Smooth muscle cell (in vitro differentiated cells): ENCODE data around the gene OR2AT4. TPM values are rescaled to one million over a fixed set of nuclear protein-coding genes. Genes with fewer than 3 reads are reported as not detected.

ENCODE experiments used
- DNase-seq: peaks from one replicate; lab custom pipeline; 2025; ENCODE audit not compliant: unreplicated experiment; lab: John Stamatoyannopoulos, UW
- H2AFZ ChIP-seq: fragments of 200-600 bp; sonication (generic); 2 replicates; pipeline ENCODE4 v1.6.0; 2016; ENCODE audit warnings: antibody characterized with exemption, low read depth, mild to moderate bottlenecking
- H3F3A ChIP-seq: fragments of 200-600 bp; sonication (generic); 2 replicates; pipeline ENCODE4 v1.6.0; 2017; ENCODE audit warnings: antibody characterized with exemption, low read depth
- H3K27ac ChIP-seq: fragments of 200-600 bp; sonication (generic); 2 replicates; pipeline ENCODE4 v1.5.1; 2016; ENCODE audit warnings: low read depth, mild to moderate bottlenecking
- H3K27me3 ChIP-seq: fragments of 200-600 bp; sonication (generic); 2 replicates; pipeline ENCODE4 v1.6.1; 2016; ENCODE audit warnings: low read depth, mild to moderate bottlenecking
- H3K36me3 ChIP-seq: fragments of 200-600 bp; sonication (generic); 2 replicates; pipeline ENCODE4 v1.5.1; 2016; ENCODE audit warnings: low read depth
- H3K4me1 ChIP-seq: fragments of 200-600 bp; sonication (generic); 2 replicates; pipeline ENCODE4 v1.5.1; 2016; ENCODE audit warnings: low read depth
- H3K4me2 ChIP-seq: fragments of 200-600 bp; sonication (generic); 2 replicates; pipeline ENCODE4 v1.6.0; 2016; ENCODE audit warnings: mild to moderate bottlenecking
- H3K4me3 ChIP-seq: fragments of 200-600 bp; sonication (generic); 2 replicates; pipeline ENCODE4 v1.5.1; 2016; ENCODE audit warnings: mild to moderate bottlenecking
- H3K79me2 ChIP-seq: fragments of 200-600 bp; sonication (generic); 2 replicates; pipeline ENCODE4 v1.6.0; 2016; ENCODE audit warnings: low read depth, mild to moderate bottlenecking
- H3K9ac ChIP-seq: fragments of 200-600 bp; sonication (generic); 2 replicates; pipeline ENCODE4 v1.6.0; 2016; ENCODE audit warnings: low read depth
- H3K9me3 ChIP-seq: fragments of 200-600 bp; sonication (generic); replicated peaks from 2 replicates; pipeline ENCODE4 v1.5.1; 2016; ENCODE audit warnings: low read depth
- H4K20me1 ChIP-seq: fragments of 200-600 bp; sonication (generic); 2 replicates; pipeline ENCODE4 v1.6.0; 2016; ENCODE audit warnings: low read depth
- WGBS: methylation state at CpG from one replicate; pipeline ENCODE4 v1.1.7; 2016; ENCODE audit warnings: low lambda C conversion rate; 5-methylcytosine and 5-hydroxymethylcytosine counted together
- polyA plus RNA-seq: library from polyadenylated mRNA; unstranded; fragments of >200 nt; fragmentation: Nextera tagmentation; extraction: Ambion mirVana; gene quantifications from 2 replicates; pipeline ENCODE4 v1.2.1, GENCODE V29; 2016
- total RNA-seq: library from RNA; depleted of rRNA; stranded (reverse); fragments of >200 nt; gene quantifications from 2 replicates; pipeline ENCODE4 v1.2.3, GENCODE V29; 2014
- TF ChIP-seq, protein P1 (sequence below): fragments of 200-600 bp; sonication (generic); IDR thresholded peaks from 2 replicates; pipeline ENCODE4 v1.5.1; 2017; ENCODE audit warnings: borderline replicate concordance, mild to moderate bottlenecking, antibody characterized with exemption; ENCODE audit not compliant: insufficient read depth, poor library complexity, severe bottlenecking

The OR2AT4 gene
- total and polyA plus RNA-seq, 2 experiments from 2014 or later, result not detected

DNA sequence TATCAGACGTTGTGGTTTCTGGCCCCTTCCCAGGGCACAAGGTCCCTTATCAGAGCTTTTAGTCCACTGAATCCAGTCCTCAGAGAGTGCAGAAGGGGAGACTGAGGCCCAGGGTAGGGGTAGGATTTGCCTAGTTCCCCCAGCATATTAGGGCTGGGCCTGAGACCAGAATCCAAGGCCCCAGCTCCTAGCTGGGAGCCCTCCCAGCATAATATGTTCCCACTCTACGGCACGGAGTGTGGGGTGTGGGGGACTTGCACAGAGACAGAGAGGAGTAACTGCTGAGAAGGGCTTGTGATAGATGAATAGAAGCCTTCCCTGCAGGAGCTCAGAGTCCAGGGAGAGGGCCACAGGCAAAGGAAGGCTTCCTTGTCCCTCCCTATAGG, 64.1 kb downstream of the OR2AT4 start:
- no peak overlapping the region for H3K9ac ChIP-seq
- H4K20me1 ChIP-seq, result no peaks in the 10 kb centered on the region
- no peak for DNase-seq
- no peak overlapping the region for H3K4me3 ChIP-seq
- H3K36me3 ChIP-seq, result no peaks in the 10 kb centered on the region
- 89% methylated on average over 3 of the region's 3 CpGs for WGBS
- no peaks in the 10 kb centered on the region for H3K4me1 ChIP-seq
- H3K79me2 ChIP-seq, result no peaks in the 10 kb centered on the region
- no peaks in the 10 kb centered on the region for H3K9me3 ChIP-seq
- H3K27me3 ChIP-seq, result no peaks in the 10 kb centered on the region
- H3K27ac ChIP-seq, result no peak overlapping the region
- no peaks in the 10 kb centered on the region for H3F3A ChIP-seq
- no peak overlapping the region for H2AFZ ChIP-seq
- no peak overlapping the region for H3K4me2 ChIP-seq
- TF ChIP-seq, protein P1, sequence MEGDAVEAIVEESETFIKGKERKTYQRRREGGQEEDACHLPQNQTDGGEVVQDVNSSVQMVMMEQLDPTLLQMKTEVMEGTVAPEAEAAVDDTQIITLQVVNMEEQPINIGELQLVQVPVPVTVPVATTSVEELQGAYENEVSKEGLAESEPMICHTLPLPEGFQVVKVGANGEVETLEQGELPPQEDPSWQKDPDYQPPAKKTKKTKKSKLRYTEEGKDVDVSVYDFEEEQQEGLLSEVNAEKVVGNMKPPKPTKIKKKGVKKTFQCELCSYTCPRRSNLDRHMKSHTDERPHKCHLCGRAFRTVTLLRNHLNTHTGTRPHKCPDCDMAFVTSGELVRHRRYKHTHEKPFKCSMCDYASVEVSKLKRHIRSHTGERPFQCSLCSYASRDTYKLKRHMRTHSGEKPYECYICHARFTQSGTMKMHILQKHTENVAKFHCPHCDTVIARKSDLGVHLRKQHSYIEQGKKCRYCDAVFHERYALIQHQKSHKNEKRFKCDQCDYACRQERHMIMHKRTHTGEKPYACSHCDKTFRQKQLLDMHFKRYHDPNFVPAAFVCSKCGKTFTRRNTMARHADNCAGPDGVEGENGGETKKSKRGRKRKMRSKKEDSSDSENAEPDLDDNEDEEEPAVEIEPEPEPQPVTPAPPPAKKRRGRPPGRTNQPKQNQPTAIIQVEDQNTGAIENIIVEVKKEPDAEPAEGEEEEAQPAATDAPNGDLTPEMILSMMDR, result no peak

DNA sequence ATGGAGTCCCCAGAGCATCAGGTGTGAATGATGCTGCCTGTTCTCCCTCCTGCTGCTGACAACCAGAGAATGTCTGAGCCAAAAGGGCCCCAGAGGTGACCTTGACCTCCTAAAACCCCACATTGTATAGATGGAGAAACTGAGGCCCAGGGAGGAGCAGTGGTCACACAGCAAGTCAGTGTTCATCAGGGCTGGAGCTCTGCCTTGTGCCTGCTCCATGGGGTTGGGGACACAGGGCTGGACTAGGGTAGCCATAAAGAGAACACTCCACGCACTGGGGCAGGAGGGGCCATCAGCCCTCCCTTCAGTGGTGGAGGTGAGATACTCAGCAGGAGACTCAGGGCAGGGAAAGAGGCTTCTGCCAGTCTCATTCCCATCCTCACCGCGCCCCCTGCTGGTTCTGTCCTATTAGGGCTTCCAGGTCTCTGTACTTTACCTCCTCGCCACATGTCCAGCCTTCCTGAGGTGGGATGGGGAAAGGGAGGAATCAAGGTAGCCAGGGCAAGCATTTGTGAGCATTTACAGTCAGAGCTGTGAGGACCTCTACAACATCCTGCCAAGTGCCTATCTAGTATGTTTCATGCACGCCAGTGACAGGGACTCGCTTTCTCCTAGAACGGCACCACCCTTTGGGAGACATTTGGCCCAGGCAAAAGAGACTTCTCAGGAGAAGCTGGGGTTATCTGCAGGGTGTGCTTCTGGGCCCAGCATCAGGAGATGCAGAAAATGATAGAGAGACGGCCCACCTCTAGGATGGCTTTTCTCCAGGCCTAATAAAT, 64.7 kb downstream of the OR2AT4 start:
- DNase-seq, result peak; percentile 14
- Histone ChIP-seq H3K79me2 (no peaks in the 10 kb centered on the region), H3K9me3 (no peaks in the 10 kb centered on the region), H3K36me3 (no peaks in the 10 kb centered on the region), H3K27me3 (no peaks in the 10 kb centered on the region), H2AFZ (no peak overlapping the region), H3K4me1 (no peaks in the 10 kb centered on the region), H3K4me3 (no peak overlapping the region), H3F3A (no peaks in the 10 kb centered on the region), H3K4me2 (peak overlapping the region; percentile 25), H3K9ac (no peak overlapping the region), H3K27ac (peak overlapping the region; percentile 35), H4K20me1 (no peaks in the 10 kb centered on the region)
- TF ChIP-seq, protein P1, result peak; percentile 63
- 61% methylated on average over 8 of the region's 8 CpGs for WGBS

Other genes with a start within 250 kb of the OR2AT4 start
- gene XRRA1, start 147.8 kb downstream of the OR2AT4 start, total RNA-seq, result 3.8 and 9.1 TPM in 2 replicates
- 7.3 and 9.4 TPM in 2 replicates for gene XRRA1, start 147.8 kb downstream of the OR2AT4 start, polyA plus RNA-seq
- 49.9 and 55.3 TPM in 2 replicates for gene SPCS2, start 147.6 kb downstream of the OR2AT4 start, total RNA-seq
- 325 and 345 TPM in 2 replicates for gene SPCS2, start 147.6 kb downstream of the OR2AT4 start, polyA plus RNA-seq
- 5.0 and 8.5 TPM in 2 replicates for gene NEU3, start 107.9 kb downstream of the OR2AT4 start, total RNA-seq
- 2.1 and 3.9 TPM in 2 replicates for gene NEU3, start 107.9 kb downstream of the OR2AT4 start, polyA plus RNA-seq
- gene SLCO2B1, start 54.2 kb upstream of the OR2AT4 start, total RNA-seq, result 0.31 TPM in 1 of 2 replicates, not detected in the other
- 0.30 TPM in 1 of 2 replicates, not detected in the other for gene SLCO2B1, start 54.2 kb upstream of the OR2AT4 start, polyA plus RNA-seq
- 0.81 TPM in 1 of 2 replicates, not detected in the other for gene TPBGL, start 143.9 kb upstream of the OR2AT4 start, total RNA-seq
- gene TPBGL, start 143.9 kb upstream of the OR2AT4 start, polyA plus RNA-seq, result 0.24 and 0.62 TPM in 2 replicates